Keratinocyte (primary cell): ENCODE data around the gene PUDP. TPM values are rescaled to one million over a fixed set of nuclear protein-coding genes. Genes with fewer than 3 reads are reported as not detected.

Experiments
- DNase-seq: peaks from one replicate; pipeline ENCODE4 v3.0.0-alpha.2; 2011; ENCODE audit warnings: low read depth, missing footprints, low spot score
- FAIRE-seq: peaks from 2 replicates; lab custom pipeline; 2011; peaks lifted over from hg19 to GRCh38; lab: Jason Lieb, UNC
- H2AFZ ChIP-seq: 2 replicates; pipeline ENCODE4 v1.6.0; 2012; ENCODE audit warnings: low read length, control low read depth, inconsistent platforms; ENCODE audit not compliant: control insufficient read depth
- H3K27ac ChIP-seq: 2 replicates; pipeline ENCODE4 v1.5.1; 2011; ENCODE audit warnings: low read length; ENCODE audit not compliant: control insufficient read depth, insufficient read depth
- H3K27me3 ChIP-seq: 3 replicates; pipeline ENCODE4 v1.6.0; 2011; ENCODE audit warnings: low read length; ENCODE audit not compliant: control insufficient read depth, insufficient read depth; ENCODE audit errors: extremely low read depth
- H3K36me3 ChIP-seq, 2 experiments: 2 replicates in 1 of 2; 3 replicates in 1 of 2; pipeline ENCODE4 v1.5.1; 2011; ENCODE audit warnings: low read length in 2 of 2, mild to moderate bottlenecking in 1 of 2; ENCODE audit not compliant: control insufficient read depth in 2 of 2, insufficient read depth in 2 of 2; ENCODE audit errors: extremely low read depth in 1 of 2
- H3K4me1 ChIP-seq: 3 replicates; pipeline ENCODE4 v1.5.1; 2011; ENCODE audit warnings: low read length; ENCODE audit not compliant: control insufficient read depth, insufficient read depth; ENCODE audit errors: extremely low read depth
- H3K4me2 ChIP-seq: 3 replicates; pipeline ENCODE4 v1.6.0; 2011; ENCODE audit warnings: low read depth, low read length; ENCODE audit not compliant: control insufficient read depth, insufficient read depth; ENCODE audit errors: extremely low read depth
- H3K4me3 ChIP-seq, 3 experiments: fragments of 200-600 bp in 1 of 3; sonication (generic) in 1 of 3; 2 replicates in 2 of 3; 3 replicates in 1 of 3; pipeline ENCODE4 v1.5.1; 2011 to 2016; ENCODE audit warnings: low read length in 3 of 3, mild to moderate bottlenecking in 3 of 3, control low read depth in 2 of 3, inconsistent platforms in 1 of 3, low read depth in 1 of 3, mixed read lengths in 1 of 3, mixed run types in 1 of 3, moderate library complexity in 1 of 3; ENCODE audit not compliant: control insufficient read depth in 2 of 3, insufficient read depth in 2 of 3; ENCODE audit errors: extremely low read depth in 1 of 3
- H3K79me2 ChIP-seq: 2 replicates; pipeline ENCODE4 v1.6.0; 2012; ENCODE audit warnings: low read length; ENCODE audit not compliant: control insufficient read depth, insufficient read depth
- H3K9ac ChIP-seq: 3 replicates; pipeline ENCODE4 v1.6.0; 2011; ENCODE audit warnings: low read length; ENCODE audit not compliant: control insufficient read depth, insufficient read depth; ENCODE audit errors: extremely low read depth
- H3K9me1 ChIP-seq: 3 replicates; pipeline ENCODE4 v1.6.0; 2011; ENCODE audit warnings: low read length; ENCODE audit not compliant: control insufficient read depth, insufficient read depth; ENCODE audit errors: extremely low read depth
- H3K9me3 ChIP-seq: 2 replicates; pipeline ENCODE4 v1.5.1; 2012; ENCODE audit warnings: low read depth, low read length; ENCODE audit not compliant: control insufficient read depth
- H4K20me1 ChIP-seq: 3 replicates; pipeline ENCODE4 v1.6.0; 2011; ENCODE audit warnings: low read length; ENCODE audit not compliant: control insufficient read depth, insufficient read depth; ENCODE audit errors: extremely low read depth
- EZH2 ChIP-seq: IDR thresholded peaks from one replicate; pipeline ENCODE4 v1.6.1; 2012; ENCODE audit warnings: inconsistent platforms, mild to moderate bottlenecking, low read length, moderate library complexity
- dilution Hi-C: fragments of 300-500 bp; cut with MboI; formaldehyde crosslinking; loops from one replicate; pipeline ENCODE4 v1.7.0; 2020; ENCODE audit warnings: low sequenced_read_pairs; ENCODE audit not compliant: extremely low pct_ligation_motif_present
- polyA plus RNA-seq, 5 experiments: library from polyadenylated mRNA; depleted of rRNA in 3 of 5; stranded (reverse) in 3 of 5; stranded (forward) in 1 of 5; unstranded in 1 of 5; fragments of >200 nt; gene quantifications; 1 replicate in 1 of 5; 2 replicates in 3 of 5; 3 replicates in 1 of 5; pipeline versions ENCODE4 v1.2.1 to v1.2.3, GENCODE V29; 2011 to 2012; ENCODE audit warnings: missing spikeins in 2 of 5, low read depth in 1 of 5, low replicate concordance in 1 of 5
- TF ChIP-seq, protein P1 (sequence below), 3 experiments: IDR thresholded peaks in 1 of 3; conservative IDR thresholded peaks in 1 of 3; optimal IDR thresholded peaks in 1 of 3; 2 replicates in 2 of 3; 3 replicates in 1 of 3; pipeline versions ENCODE3 to v1.5.1; 2011; ENCODE audit warnings: low read length in 3 of 3, mild to moderate bottlenecking in 3 of 3, moderate library complexity in 2 of 3, control low read depth in 1 of 3, inconsistent platforms in 1 of 3; ENCODE audit not compliant: insufficient read depth in 2 of 3; ENCODE audit errors: extremely low read depth in 1 of 3

Gene PUDP
- polyA plus RNA-seq, 1 donor (not counting 4 experiments of a cell fraction or from before 2014, with no cell fraction given): 48.0 TPM

DNA sequence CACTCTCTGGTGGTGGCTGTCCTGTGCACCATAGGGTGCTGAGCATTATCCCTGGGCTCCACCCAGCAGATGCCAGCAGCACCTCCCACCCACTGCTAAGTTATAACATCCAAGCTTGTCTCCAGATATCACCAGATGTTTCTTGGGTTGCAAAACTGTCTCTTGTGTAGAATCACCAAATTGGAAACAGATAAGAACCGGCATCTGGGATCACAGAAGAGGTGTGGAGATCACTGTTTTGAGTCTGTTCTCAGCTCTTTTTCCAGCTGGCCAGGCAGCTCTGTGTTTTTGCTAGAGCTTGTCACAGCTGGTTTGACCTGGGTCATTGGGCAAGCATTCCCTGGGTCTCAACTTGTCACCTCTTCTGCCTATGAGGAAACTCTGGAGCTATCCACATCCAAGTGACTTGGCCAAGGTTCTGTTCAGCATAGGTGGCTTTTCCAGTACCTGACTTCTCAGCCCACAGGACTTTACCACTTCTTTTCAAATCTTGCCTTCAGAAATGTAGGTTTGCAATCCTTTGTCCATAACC, 15.3 kb upstream of the PUDP start:
- dilution Hi-C loops: no loop called here
- Histone ChIP-seq H3K27me3 (no peaks in the 10 kb centered on the region), H3K79me2 (no peaks in the 10 kb centered on the region), H3K9ac (no peak overlapping the region), H3K9me1 (peaks cover 5% of the 10 kb centered on the region), H3K4me1 (peaks cover 17% of the 10 kb centered on the region), H3K4me2 (no peak overlapping the region), H3K36me3 (no peaks in the 10 kb centered on the region), H3K27ac (no peak overlapping the region), H3K4me3 (no peak overlapping the region), H3K9me3 (no peaks in the 10 kb centered on the region), H4K20me1 (no peaks in the 10 kb centered on the region), H2AFZ (no peak overlapping the region)
- TF ChIP-seq, protein P1, sequence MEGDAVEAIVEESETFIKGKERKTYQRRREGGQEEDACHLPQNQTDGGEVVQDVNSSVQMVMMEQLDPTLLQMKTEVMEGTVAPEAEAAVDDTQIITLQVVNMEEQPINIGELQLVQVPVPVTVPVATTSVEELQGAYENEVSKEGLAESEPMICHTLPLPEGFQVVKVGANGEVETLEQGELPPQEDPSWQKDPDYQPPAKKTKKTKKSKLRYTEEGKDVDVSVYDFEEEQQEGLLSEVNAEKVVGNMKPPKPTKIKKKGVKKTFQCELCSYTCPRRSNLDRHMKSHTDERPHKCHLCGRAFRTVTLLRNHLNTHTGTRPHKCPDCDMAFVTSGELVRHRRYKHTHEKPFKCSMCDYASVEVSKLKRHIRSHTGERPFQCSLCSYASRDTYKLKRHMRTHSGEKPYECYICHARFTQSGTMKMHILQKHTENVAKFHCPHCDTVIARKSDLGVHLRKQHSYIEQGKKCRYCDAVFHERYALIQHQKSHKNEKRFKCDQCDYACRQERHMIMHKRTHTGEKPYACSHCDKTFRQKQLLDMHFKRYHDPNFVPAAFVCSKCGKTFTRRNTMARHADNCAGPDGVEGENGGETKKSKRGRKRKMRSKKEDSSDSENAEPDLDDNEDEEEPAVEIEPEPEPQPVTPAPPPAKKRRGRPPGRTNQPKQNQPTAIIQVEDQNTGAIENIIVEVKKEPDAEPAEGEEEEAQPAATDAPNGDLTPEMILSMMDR (optimal IDR thresholded peaks at IDR 0.05 in 1 of 3, IDR thresholded peaks at IDR 0.05 in 1 of 3, conservative IDR thresholded peaks at IDR 0.05 in 1 of 3; ENCODE audit: extremely low read depth in 1 of 3, insufficient read depth in 2 of 3, low read length in 3 of 3): no peak
- no peak for TF ChIP-seq EZH2
- DNase-seq (no peak), FAIRE-seq (no peak)

DNA sequence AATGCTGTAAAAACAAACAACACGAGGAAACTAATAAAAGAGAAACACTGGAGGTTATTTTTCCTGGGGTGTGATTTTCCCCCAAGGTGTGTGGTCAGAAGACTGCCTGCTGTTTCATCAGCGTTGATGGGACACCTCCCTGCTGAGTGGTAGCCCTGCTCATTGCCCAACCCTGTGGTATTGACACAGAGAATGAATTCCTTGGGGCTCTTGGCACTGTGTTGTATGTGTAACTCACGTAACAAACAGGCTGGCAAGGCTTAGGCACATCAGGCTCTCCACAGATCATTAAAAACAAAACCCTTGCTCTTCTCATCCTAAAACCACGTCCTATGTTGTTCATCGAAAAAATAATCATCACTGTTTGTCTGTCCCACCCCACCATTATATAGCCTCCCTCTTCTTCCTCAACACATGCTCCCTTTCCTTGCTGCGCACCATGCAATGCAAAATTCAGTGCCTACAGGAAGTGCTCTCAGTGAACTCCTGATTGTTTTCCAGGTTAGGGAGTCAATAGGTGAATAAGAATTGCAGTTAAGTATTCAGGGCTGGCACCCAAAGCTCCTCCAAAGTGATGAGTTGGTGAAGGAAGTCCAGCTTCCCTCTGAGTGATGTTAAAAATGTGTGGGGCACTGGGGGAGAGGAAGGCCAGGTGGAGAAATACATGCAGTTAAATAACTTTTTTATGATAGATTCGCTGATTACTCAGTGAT, 11.4 kb upstream of the PUDP start:
- FAIRE-seq: peak; percentile 51
- Histone ChIP-seq H3K9me1 (peaks cover 5% of the 10 kb centered on the region), H3K4me1 (peaks cover 17% of the 10 kb centered on the region), H3K4me3 (peak overlapping the region in 1 of 3 experiments; percentile 27), H3K79me2 (no peaks in the 10 kb centered on the region), H3K27ac (peak overlapping the region; percentile 56), H3K36me3 (no peaks in the 10 kb centered on the region), H2AFZ (peak overlapping the region; percentile 30), H3K27me3 (no peaks in the 10 kb centered on the region), H4K20me1 (no peaks in the 10 kb centered on the region), H3K9me3 (no peaks in the 10 kb centered on the region), H3K9ac (peak overlapping the region; percentile 33), H3K4me2 (peak overlapping the region; percentile 76)
- TF ChIP-seq EZH2: no peak
- TF ChIP-seq, protein P1 (optimal IDR thresholded peaks at IDR 0.05 in 1 of 3, IDR thresholded peaks at IDR 0.05 in 1 of 3, conservative IDR thresholded peaks at IDR 0.05 in 1 of 3; ENCODE audit: extremely low read depth in 1 of 3, insufficient read depth in 2 of 3, low read length in 3 of 3): no peak
- dilution Hi-C loops: no loop called here
- DNase-seq: no peak
